ENCODE data around the gene FAM241A.
"Not testable (repeated sequence)": the region's sequence is repeated elsewhere in the genome, so short reads cannot be mapped to it uniquely, and the experiment has no call there.

The FAM241A gene

GRCh38 chr4:112145326-112145789 is at the start of gene FAM241A:
Gene FAM241A, plus strand, starts transcription at chr4:112145454. Its CDS starts 127 bp downstream, at chr4:112145581.
- Histone ChIP-seq H3K4me1 (ENCODE audit: control insufficient read depth in 1 of 2, insufficient read depth in 2 of 2, low read length in 2 of 2) (peaks cover 8 to 11% of the 10 kb centered on the region in 2 donors), H3K27me3 (ENCODE audit: low read depth, low read length) (no peaks in the 10 kb centered on the region), H3K36me3 (ENCODE audit: control insufficient read depth in 1 of 2, insufficient read depth in 2 of 2, low read length in 2 of 2) (no peaks in the 10 kb centered on the region)

GRCh38 chr4:112098841-112099530 is 46.3 kb upstream of the FAM241A start:
- Histone ChIP-seq H3K4me3 (ENCODE audit: low read depth in 1 of 2, low read length in 2 of 2) (no peak overlapping the region), H3K36me3 (ENCODE audit: control insufficient read depth in 1 of 2, insufficient read depth in 2 of 2, low read length in 2 of 2) (no peaks in the 10 kb centered on the region), H3K27me3 (ENCODE audit: low read depth, low read length) (no peaks in the 10 kb centered on the region), H3K27ac (ENCODE audit: low read length) (no peak overlapping the region), H3K9me3 (ENCODE audit: control insufficient read depth in 1 of 2, low read length in 2 of 2) (no peaks in the 10 kb centered on the region), H3K4me1 (ENCODE audit: control insufficient read depth in 1 of 2, insufficient read depth in 2 of 2, low read length in 2 of 2) (no peaks in the 10 kb centered on the region)

More at GRCh38 chr4:112145326-112145789, at the start of gene FAM241A:
- Histone ChIP-seq H3K27ac (ENCODE audit: low read length) (peak within 1 kb of the TSS; percentile 82), H3K4me3 (ENCODE audit: low read depth in 1 of 2, low read length in 2 of 2) (peak within 1 kb of the TSS; percentile 86 to 93), H3K9me3 (ENCODE audit: control insufficient read depth in 1 of 2, low read length in 2 of 2) (no peaks in the 10 kb centered on the region)

- H3K27me3 ChIP-seq (ENCODE audit: low read depth, low read length), result no peaks in the 10 kb centered on the region
- H3K4me3 ChIP-seq (ENCODE audit: low read depth in 1 of 2, low read length in 2 of 2), result no peak overlapping the region
- no peaks in the 10 kb centered on the region for H3K4me1 ChIP-seq (ENCODE audit: control insufficient read depth in 1 of 2, insufficient read depth in 2 of 2, low read length in 2 of 2)
- H3K27ac ChIP-seq (ENCODE audit: low read length), result no peak overlapping the region
- no peaks in the 10 kb centered on the region for H3K36me3 ChIP-seq (ENCODE audit: control insufficient read depth in 1 of 2, insufficient read depth in 2 of 2, low read length in 2 of 2)
- no peaks in the 10 kb centered on the region for H3K9me3 ChIP-seq (ENCODE audit: control insufficient read depth in 1 of 2, low read length in 2 of 2)
These were observed 45.5 kb upstream of the FAM241A start for GRCh38 chr4:112099701-112100297.

- Histone ChIP-seq H3K36me3 (ENCODE audit: control insufficient read depth in 1 of 2, insufficient read depth in 2 of 2, low read length in 2 of 2) (no peaks in the 10 kb centered on the region), H3K27me3 (ENCODE audit: low read depth, low read length) (no peaks in the 10 kb centered on the region), H3K4me3 (ENCODE audit: low read depth in 1 of 2, low read length in 2 of 2) (no peak overlapping the region), H3K27ac (ENCODE audit: low read length) (no peak overlapping the region), H3K4me1 (ENCODE audit: control insufficient read depth in 1 of 2, insufficient read depth in 2 of 2, low read length in 2 of 2) (no peaks in the 10 kb centered on the region), H3K9me3 (ENCODE audit: control insufficient read depth in 1 of 2, low read length in 2 of 2) (no peaks in the 10 kb centered on the region)
These were observed 42.3 kb upstream of the FAM241A start for GRCh38 chr4:112102875-112103370.

GRCh38 chr4:112105201-112105969 is 39.9 kb upstream of the FAM241A start:
- H3K4me3 ChIP-seq (ENCODE audit: low read depth in 1 of 2, low read length in 2 of 2), result no peak overlapping the region
- H3K27me3 ChIP-seq (ENCODE audit: low read depth, low read length), result no peaks in the 10 kb centered on the region
- no peaks in the 10 kb centered on the region for H3K4me1 ChIP-seq (ENCODE audit: control insufficient read depth in 1 of 2, insufficient read depth in 2 of 2, low read length in 2 of 2)
- H3K9me3 ChIP-seq (ENCODE audit: control insufficient read depth in 1 of 2, low read length in 2 of 2), result no peaks in the 10 kb centered on the region
- H3K36me3 ChIP-seq (ENCODE audit: control insufficient read depth in 1 of 2, insufficient read depth in 2 of 2, low read length in 2 of 2), result no peaks in the 10 kb centered on the region
- no peak overlapping the region for H3K27ac ChIP-seq (ENCODE audit: low read length)

- Histone ChIP-seq H3K27me3 (ENCODE audit: low read depth, low read length) (no peaks in the 10 kb centered on the region), H3K4me3 (ENCODE audit: low read depth in 1 of 2, low read length in 2 of 2) (no peak overlapping the region), H3K4me1 (ENCODE audit: control insufficient read depth in 1 of 2, insufficient read depth in 2 of 2, low read length in 2 of 2) (no peaks in the 10 kb centered on the region), H3K27ac (ENCODE audit: low read length) (no peak overlapping the region), H3K36me3 (ENCODE audit: control insufficient read depth in 1 of 2, insufficient read depth in 2 of 2, low read length in 2 of 2) (no peaks in the 10 kb centered on the region), H3K9me3 (ENCODE audit: control insufficient read depth in 1 of 2, low read length in 2 of 2) (no peaks in the 10 kb centered on the region)
These were observed 35.7 kb upstream of the FAM241A start for GRCh38 chr4:112109360-112110058.

GRCh38 chr4:112110059-112110425 is 35.2 kb upstream of the FAM241A start:
- H3K27ac ChIP-seq (ENCODE audit: low read length), result no peak overlapping the region

GRCh38 chr4:112111306-112111705 is 33.9 kb upstream of the FAM241A start:
- Histone ChIP-seq H3K4me3 (ENCODE audit: low read depth in 1 of 2, low read length in 2 of 2) (no peak overlapping the region), H3K27me3 (ENCODE audit: low read depth, low read length) (no peaks in the 10 kb centered on the region), H3K36me3 (ENCODE audit: control insufficient read depth in 1 of 2, insufficient read depth in 2 of 2, low read length in 2 of 2) (no peaks in the 10 kb centered on the region), H3K9me3 (ENCODE audit: control insufficient read depth in 1 of 2, low read length in 2 of 2) (no peaks in the 10 kb centered on the region), H3K4me1 (ENCODE audit: control insufficient read depth in 1 of 2, insufficient read depth in 2 of 2, low read length in 2 of 2) (no peaks in the 10 kb centered on the region), H3K27ac (ENCODE audit: low read length) (no peak overlapping the region)

More at GRCh38 chr4:112110059-112110425, 35.2 kb upstream of the FAM241A start:
- Histone ChIP-seq H3K27me3 (ENCODE audit: low read depth, low read length) (no peaks in the 10 kb centered on the region), H3K4me3 (ENCODE audit: low read depth in 1 of 2, low read length in 2 of 2) (no peak overlapping the region), H3K9me3 (ENCODE audit: control insufficient read depth in 1 of 2, low read length in 2 of 2) (no peaks in the 10 kb centered on the region), H3K36me3 (ENCODE audit: control insufficient read depth in 1 of 2, insufficient read depth in 2 of 2, low read length in 2 of 2) (no peaks in the 10 kb centered on the region), H3K4me1 (ENCODE audit: control insufficient read depth in 1 of 2, insufficient read depth in 2 of 2, low read length in 2 of 2) (no peaks in the 10 kb centered on the region)

- H3K4me3 ChIP-seq (ENCODE audit: low read depth in 1 of 2, low read length in 2 of 2); H3K4me1 ChIP-seq (ENCODE audit: control insufficient read depth in 1 of 2, insufficient read depth in 2 of 2, low read length in 2 of 2); H3K36me3 ChIP-seq (ENCODE audit: control insufficient read depth in 1 of 2, insufficient read depth in 2 of 2, low read length in 2 of 2); H3K9me3 ChIP-seq (ENCODE audit: control insufficient read depth in 1 of 2, low read length in 2 of 2); H3K27ac ChIP-seq (ENCODE audit: low read length); H3K27me3 ChIP-seq (ENCODE audit: low read depth, low read length): not testable (repeated sequence)
These were observed 33.2 kb upstream of the FAM241A start for GRCh38 chr4:112112095-112112494.

- Histone ChIP-seq H3K36me3 (ENCODE audit: control insufficient read depth in 1 of 2, insufficient read depth in 2 of 2, low read length in 2 of 2) (no peaks in the 10 kb centered on the region), H3K27me3 (ENCODE audit: low read depth, low read length) (no peaks in the 10 kb centered on the region), H3K27ac (ENCODE audit: low read length) (no peak overlapping the region), H3K4me3 (ENCODE audit: low read depth in 1 of 2, low read length in 2 of 2) (no peak overlapping the region), H3K9me3 (ENCODE audit: control insufficient read depth in 1 of 2, low read length in 2 of 2) (no peaks in the 10 kb centered on the region), H3K4me1 (ENCODE audit: control insufficient read depth in 1 of 2, insufficient read depth in 2 of 2, low read length in 2 of 2) (no peaks in the 10 kb centered on the region)
These were observed 32.6 kb upstream of the FAM241A start for GRCh38 chr4:112112590-112113170.

Data from muscle layer of duodenum (tissue), 2 donors.